AG09319 (cell line): ENCODE data around the gene SH3PXD2A.

Experiments
- DNase-seq: peaks from one replicate; pipeline ENCODE4 v3.0.0-alpha.2; 2010; ENCODE audit warnings: low read depth; ENCODE audit errors: extremely low read depth
- TF ChIP-seq, protein P1 (sequence below): IDR thresholded peaks from 2 replicates; pipeline ENCODE4 v1.5.1; 2011; ENCODE audit warnings: low read depth, mild to moderate bottlenecking, inconsistent platforms, low read length, moderate library complexity

The SH3PXD2A gene

DNA sequence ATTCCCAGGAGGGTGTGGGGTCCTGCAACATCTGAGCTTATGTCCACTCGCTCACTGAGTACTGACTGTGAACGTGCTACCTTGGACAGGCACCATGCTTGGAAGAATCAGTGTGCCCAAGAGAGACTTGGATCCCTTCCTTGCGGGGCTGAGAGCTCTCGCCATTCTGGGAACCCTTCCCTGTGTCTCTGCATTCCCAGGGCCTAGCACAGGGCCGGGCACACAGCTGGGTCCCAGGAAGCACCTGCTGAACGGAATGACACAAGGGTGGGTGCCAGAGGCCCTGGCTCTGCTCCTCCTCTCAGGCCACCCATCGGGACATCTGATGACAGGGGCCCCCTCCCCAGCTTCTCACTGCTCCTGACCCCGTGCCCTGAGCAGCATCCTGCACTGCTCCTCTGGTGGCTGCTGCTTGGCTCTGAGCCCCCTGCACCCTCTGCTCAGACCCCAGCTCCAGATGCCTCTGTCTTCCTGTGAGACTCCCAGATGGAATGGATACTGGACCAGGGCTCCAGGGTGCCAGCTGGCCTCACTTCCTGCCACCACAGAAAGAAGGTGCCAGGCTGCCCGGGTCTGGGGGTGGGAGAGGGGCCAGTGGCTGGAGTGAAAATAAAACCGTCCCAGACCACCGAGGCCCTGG is 232.3 kb downstream of the SH3PXD2A start:
- no peak for DNase-seq
- TF ChIP-seq, protein P1, sequence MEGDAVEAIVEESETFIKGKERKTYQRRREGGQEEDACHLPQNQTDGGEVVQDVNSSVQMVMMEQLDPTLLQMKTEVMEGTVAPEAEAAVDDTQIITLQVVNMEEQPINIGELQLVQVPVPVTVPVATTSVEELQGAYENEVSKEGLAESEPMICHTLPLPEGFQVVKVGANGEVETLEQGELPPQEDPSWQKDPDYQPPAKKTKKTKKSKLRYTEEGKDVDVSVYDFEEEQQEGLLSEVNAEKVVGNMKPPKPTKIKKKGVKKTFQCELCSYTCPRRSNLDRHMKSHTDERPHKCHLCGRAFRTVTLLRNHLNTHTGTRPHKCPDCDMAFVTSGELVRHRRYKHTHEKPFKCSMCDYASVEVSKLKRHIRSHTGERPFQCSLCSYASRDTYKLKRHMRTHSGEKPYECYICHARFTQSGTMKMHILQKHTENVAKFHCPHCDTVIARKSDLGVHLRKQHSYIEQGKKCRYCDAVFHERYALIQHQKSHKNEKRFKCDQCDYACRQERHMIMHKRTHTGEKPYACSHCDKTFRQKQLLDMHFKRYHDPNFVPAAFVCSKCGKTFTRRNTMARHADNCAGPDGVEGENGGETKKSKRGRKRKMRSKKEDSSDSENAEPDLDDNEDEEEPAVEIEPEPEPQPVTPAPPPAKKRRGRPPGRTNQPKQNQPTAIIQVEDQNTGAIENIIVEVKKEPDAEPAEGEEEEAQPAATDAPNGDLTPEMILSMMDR, result no peak

GRCh38 chr10:103622286-103622685 is 233.1 kb downstream of the SH3PXD2A start:
- TF ChIP-seq, protein P1, result no peak
- no peak for DNase-seq

DNA sequence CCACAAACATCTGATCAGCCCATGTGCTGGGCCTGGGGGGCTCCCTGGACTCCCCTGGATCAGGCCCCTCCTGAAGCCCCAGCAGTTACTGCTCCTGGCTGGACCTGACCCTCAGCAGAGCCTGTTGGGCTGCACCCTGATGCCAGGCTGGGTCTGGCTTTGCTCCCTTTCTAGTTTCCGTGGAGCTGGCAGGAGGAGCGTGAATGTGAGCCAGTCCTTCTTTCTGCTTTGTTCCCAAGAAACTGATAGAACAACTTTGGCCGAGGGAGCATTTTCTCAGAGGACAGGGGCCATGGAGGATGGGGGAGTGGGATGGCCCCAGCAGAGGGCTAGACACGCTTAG is 233.6 kb downstream of the SH3PXD2A start:
- TF ChIP-seq, protein P1, result no peak
- DNase-seq, result no peak

DNA sequence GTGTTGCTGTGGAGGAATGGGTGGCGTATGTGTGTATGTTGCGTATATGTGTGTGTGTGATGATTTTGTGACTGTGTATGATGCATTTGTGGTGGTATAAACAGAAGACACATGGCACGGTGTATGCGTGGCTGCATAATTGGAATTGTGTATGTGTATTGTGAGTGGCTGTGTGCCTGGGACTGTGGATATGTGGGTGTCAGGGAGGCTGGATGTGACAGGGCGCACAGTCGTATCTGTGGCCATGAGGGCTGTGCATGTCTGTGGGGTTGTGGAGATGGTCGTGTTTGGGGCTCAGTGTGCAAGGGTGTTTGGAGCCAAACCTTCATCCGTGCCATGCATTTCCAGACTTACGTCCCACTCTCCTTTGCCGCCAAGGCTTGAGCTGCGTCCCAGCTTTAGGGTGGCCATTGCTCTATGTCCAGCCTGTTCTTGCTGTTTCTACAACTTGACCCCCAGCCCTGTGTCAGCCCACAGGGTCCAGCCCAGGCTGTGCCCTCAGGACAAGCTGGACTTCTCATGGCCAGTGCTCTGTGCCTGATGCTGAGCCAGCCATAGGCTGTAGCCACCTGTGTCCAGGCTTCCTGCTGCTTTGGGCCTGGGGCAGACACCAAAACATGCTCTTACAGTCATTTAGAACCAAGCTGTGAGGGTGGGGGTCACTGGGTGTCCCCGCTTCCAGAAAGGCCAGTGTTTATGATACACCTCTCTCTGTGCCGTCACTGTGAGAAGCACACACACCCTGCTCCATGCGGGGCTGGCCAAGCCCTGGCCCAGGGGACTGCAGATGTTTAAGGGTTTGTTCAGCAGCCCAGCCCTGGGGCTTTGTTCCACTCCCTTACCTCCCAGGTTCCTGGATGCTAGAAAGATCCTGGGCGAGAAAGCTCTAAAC is 234.2 kb downstream of the SH3PXD2A start:
- TF ChIP-seq, protein P1, result no peak
- DNase-seq, result no peak

DNA sequence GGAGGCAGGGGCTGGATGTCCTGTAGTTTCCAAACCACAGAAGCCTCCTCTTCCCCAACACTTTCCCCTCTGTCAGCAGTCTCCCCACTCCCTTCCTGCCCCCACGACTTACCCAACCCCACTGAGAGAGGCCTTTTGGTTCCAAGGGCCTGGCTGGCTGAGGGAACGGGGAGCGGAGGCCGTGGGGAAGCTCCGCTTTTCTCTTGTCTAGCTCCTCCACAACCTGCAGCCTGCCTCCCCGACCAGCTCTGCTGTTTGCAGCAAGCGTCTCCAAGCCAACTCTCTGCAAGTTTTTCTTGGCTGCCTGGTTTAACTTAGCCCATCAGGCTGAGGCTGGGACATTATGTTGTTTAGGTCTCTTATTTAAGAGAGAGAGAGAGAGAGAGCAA is 235.0 kb downstream of the SH3PXD2A start:
- TF ChIP-seq, protein P1, result no peak
- no peak for DNase-seq

DNA sequence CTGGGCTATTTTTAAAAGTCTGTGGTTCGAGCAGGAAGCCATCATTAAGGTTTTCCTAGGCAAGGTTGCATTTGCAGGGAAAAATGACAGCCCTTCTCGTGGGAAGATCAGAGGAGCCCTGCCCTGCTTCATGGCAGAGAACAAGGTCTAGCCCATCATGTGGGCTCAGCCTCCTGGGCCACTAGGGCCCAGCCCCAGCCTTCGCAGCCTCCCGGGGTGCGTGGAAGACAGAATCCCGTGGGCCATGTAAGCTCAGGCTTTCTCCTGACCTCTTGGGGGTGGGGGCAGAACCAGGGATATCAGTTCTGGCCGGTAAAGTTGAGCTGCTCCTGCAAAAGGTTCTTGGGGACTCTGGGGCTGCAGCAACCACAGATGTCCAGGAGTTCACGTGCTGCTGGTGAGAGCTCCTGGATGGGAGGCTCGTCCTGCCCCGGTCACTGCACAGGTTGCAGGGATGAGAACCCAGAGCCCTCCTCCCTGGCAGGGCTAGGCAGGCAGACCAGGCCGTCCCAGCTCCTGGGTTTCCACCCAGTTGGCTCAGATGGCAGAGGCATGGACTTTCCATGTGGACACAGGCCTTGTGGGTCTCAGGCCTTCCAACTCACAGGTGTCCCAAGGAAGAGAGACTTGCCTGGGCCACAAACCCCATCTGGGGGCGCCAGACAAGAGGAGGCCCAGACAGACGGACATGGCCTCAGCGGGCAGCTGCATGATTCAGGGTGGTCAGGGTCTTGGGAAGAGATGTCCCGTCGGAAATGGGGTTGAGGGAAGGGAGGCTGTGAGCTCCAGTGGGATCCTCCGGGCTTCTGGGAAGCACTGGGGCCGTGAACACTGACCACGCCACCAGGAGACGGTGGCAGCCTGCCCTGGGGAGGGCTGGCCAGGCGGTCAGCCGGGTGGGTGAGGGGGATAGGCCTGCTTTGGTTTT is 235.7 kb downstream of the SH3PXD2A start:
- no peak for DNase-seq
- TF ChIP-seq, protein P1, result no peak
